ENCODE data around the gene MOB3C.
"Not testable (repeated sequence)": the region's sequence is repeated elsewhere in the genome, so short reads cannot be mapped to it uniquely, and the experiment has no call there.

MOB3C gene

GRCh38 chr1:46616277-46617107 lies at the start of gene MOB3C:
Gene MOB3C, minus strand, starts transcription at chr1:46616811. Its CDS starts 3,490 bp downstream, at chr1:46613321.
- DNase-seq (peak; percentile 47 to 61), ATAC-seq (peak; percentile 75)
- peak within 1 kb of the TSS; percentile 95 for H3K4me3 Mint-ChIP-seq
- H3K27ac Mint-ChIP-seq, result peak within 1 kb of the TSS; percentile 92 to 94
- no peaks in the 10 kb centered on the region for H3K27me3 Mint-ChIP-seq
- no peaks in the 10 kb centered on the region for H3K9me3 Mint-ChIP-seq
- peaks cover 54% of the 10 kb centered on the region for H3K4me1 Mint-ChIP-seq

GRCh38 chr1:46665983-46666382 lies 49.4 kb upstream of the MOB3C start:
- Mint-ChIP-seq H3K27ac (no peak overlapping the region), H3K27me3 (no peaks in the 10 kb centered on the region), H3K4me3 (peak overlapping the region; percentile 6 to 85), H3K9me3 (no peaks in the 10 kb centered on the region), H3K4me1 (peaks cover 16% of the 10 kb centered on the region)
- DNase-seq (no peak), ATAC-seq (no peak)

DNA sequence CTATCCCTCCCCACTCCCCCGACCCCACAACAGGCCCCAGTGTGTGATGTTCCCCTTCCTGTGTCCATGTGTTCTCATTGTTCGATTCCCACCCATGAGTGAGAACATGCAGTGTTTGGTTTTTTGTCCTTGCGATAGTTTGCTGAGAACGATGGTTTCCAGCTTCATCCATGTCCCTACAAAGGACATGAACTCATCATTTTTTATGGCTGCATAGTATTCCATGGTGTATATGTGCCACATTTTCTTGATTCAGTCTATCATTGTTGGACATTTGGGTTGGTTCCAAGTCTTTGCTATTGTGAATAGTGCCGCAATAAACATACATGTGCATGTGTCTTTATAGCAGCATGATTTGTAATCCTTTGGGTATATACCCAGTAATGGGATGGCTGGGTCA lies 46.3 kb upstream of the MOB3C start:
- H3K27me3 Mint-ChIP-seq, H3K4me3 Mint-ChIP-seq: not testable (repeated sequence)

DNA sequence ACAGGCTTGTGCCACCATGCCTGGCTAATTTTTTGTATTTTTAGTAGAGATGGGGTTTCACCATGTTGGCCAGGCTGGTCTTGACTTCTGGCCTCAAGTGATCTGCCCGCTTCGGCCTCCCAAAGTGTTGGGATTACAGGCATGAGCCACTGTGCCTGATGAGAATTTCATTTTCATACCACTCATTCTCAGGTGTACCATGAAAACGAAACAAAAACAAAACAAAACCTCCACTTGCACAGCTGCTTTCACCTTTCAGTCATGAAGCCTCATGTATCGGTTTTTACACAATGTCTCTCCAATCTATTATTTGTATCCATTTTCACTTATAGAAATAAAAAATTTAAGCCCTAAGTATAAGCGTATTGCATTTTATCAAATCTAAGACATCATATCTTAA lies 43.5 kb upstream of the MOB3C start:
- not testable (repeated sequence) for DNase-seq, H3K27me3 Mint-ChIP-seq, ATAC-seq, H3K9me3 Mint-ChIP-seq
- Mint-ChIP-seq H3K27ac (peak overlapping the region; percentile 19 to 86), H3K4me3 (peak overlapping the region in 1 of 2 donors; percentile 45), H3K4me1 (peaks cover 22% of the 10 kb centered on the region)

More for the DNA sequence above, 46.3 kb upstream of the MOB3C start:
- not testable (repeated sequence) for H3K27ac Mint-ChIP-seq, ATAC-seq, DNase-seq, H3K9me3 Mint-ChIP-seq
- H3K4me1 Mint-ChIP-seq, result peaks cover 32% of the 10 kb centered on the region

DNA sequence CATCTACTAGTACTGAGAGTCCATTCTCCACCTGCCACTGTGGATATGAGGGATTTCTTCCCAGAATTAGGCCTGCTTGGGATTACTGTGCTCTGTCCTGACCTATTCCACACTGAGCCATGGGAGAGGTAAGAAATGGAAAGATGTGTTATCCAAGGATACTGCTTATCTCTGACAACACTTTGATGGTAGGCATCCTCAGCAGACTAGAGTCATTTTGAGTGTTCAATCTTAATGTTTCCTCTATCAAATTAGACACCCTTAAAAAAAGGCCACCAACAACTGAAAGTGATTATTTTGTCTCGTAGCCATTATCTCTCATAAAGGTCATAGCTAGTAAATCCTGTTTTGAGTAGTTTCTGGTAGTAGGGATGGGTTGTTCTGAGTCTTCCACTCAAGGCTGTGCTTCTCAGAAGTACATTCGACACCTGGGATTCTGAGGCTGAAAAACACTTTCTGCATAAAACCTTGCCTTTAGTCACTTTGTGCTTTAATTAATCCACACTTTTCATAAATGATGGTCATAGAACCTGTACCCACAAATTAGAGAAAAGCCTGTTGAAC lies 42.8 kb upstream of the MOB3C start:
- no peak overlapping the region for H3K4me3 Mint-ChIP-seq
- no peaks in the 10 kb centered on the region for H3K27me3 Mint-ChIP-seq
- DNase-seq (no peak), ATAC-seq (peak; percentile 55)
- H3K9me3 Mint-ChIP-seq, result no peaks in the 10 kb centered on the region
- peak overlapping the region in 1 of 2 donors; percentile 57 for H3K27ac Mint-ChIP-seq
- H3K4me1 Mint-ChIP-seq, result peaks cover 22% of the 10 kb centered on the region

DNA sequence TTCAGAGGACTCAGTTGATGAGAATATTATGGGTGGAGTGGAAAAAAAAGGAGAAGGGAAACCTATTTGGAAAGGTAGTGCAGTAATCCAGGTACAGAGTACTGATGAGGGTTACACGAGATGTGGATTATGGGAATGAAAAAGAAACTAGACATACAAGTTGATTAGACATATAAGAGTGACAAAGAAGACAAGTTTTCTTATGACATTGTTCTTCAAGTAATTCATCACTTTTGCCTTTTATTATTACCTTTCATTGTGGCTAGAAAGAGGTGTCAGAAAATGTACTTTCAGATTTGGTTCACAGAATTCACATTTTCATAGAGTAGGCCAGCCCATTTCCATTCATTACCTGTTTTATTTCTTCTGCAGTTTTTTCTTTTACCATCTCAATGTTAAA lies 41.2 kb upstream of the MOB3C start:
- H3K4me3 Mint-ChIP-seq, result no peak overlapping the region
- H3K27ac Mint-ChIP-seq, result no peak overlapping the region
- no peaks in the 10 kb centered on the region for H3K27me3 Mint-ChIP-seq
- ATAC-seq (no peak), DNase-seq (no peak)
- H3K9me3 Mint-ChIP-seq, result no peaks in the 10 kb centered on the region
- H3K4me1 Mint-ChIP-seq, result peaks cover 28% of the 10 kb centered on the region

GRCh38 chr1:46656643-46657042 lies 40.0 kb upstream of the MOB3C start:
- Mint-ChIP-seq H3K4me3 (no peak overlapping the region), H3K4me1 (peaks cover 28% of the 10 kb centered on the region), H3K9me3 (no peaks in the 10 kb centered on the region), H3K27me3 (no peaks in the 10 kb centered on the region), H3K27ac (no peak overlapping the region)
- no peak for DNase-seq
- no peak for ATAC-seq

GRCh38 chr1:46655848-46656247 lies 39.2 kb upstream of the MOB3C start:
- H3K27ac Mint-ChIP-seq, result no peak overlapping the region

DNA sequence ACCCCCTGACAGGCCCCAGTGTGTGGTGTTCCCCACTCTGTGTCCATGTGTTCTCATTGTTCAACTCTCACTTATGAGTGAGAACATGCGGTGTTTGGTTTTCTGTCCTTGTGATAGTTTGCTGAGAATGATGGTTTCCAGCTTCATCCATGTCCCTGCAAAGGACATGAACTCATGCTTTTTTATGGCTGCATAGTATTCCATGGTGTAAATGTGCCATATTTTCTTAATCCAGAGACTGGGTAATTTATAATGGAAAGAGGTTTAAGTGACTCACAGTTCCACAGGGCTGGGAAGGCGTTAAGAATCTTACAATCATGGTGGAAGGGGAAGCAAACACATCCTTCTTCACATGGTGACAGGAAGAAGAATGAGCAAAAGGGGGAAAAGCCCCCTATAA lies 38.1 kb upstream of the MOB3C start:
- not testable (repeated sequence) for H3K4me3 Mint-ChIP-seq, DNase-seq, H3K9me3 Mint-ChIP-seq, H3K27me3 Mint-ChIP-seq, ATAC-seq
- H3K4me1 Mint-ChIP-seq, result peaks cover 19% of the 10 kb centered on the region
- H3K27ac Mint-ChIP-seq, result peak overlapping the region in 1 of 2 donors; percentile 42

More at GRCh38 chr1:46655848-46656247, 39.2 kb upstream of the MOB3C start:
- Mint-ChIP-seq H3K4me3 (no peak overlapping the region), H3K9me3 (no peaks in the 10 kb centered on the region), H3K4me1 (peaks cover 28% of the 10 kb centered on the region), H3K27me3 (no peaks in the 10 kb centered on the region)
- DNase-seq (no peak), ATAC-seq (no peak)

GRCh38 chr1:46654012-46654411 lies 37.4 kb upstream of the MOB3C start:
- Mint-ChIP-seq H3K4me1 (peaks cover 13% of the 10 kb centered on the region), H3K9me3 (no peaks in the 10 kb centered on the region), H3K27me3 (no peaks in the 10 kb centered on the region), H3K4me3 (no peak overlapping the region), H3K27ac (no peak overlapping the region)
- no peak for DNase-seq
- ATAC-seq, result no peak

GRCh38 chr1:46653405-46653958 lies 36.9 kb upstream of the MOB3C start:
- Mint-ChIP-seq H3K9me3 (no peaks in the 10 kb centered on the region), H3K4me3 (no peak overlapping the region), H3K27me3 (no peaks in the 10 kb centered on the region), H3K4me1 (peaks cover 13% of the 10 kb centered on the region), H3K27ac (no peak overlapping the region)
- no peak for DNase-seq
- ATAC-seq, result no peak

DNA sequence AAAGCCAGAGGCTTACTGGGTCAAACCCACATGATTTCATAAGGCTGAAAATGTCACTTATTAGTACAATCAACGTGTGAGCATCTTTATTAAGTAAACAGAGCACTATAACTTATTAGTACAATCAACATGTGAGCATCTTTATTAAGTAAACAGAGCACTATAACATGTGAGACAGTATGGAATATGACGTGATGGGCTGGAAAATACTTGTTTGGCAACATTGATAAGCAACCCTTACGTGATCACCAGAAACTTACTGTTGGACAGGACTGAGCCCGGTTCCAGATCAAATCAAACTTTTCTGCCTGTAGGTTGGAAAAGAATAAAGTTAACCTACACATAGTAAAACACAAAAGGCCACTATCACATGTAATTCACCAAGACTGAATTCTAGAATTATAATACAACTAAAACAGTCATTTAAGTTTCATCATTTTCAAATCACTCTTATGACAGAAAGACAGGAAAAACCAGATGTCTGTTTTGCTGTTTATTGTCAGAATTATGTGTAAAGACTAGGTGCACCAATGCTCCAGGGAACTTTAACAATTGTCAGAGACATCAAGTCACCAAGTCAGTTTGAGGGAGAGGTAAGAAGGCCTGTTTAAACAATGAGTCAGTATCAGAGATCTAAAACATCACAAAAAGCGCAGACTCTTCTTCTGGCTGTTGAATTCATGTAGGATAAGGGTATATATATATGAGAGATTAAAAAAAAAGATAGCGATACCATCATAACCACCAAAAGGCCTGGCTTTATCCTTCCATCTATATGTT lies 35.9 kb upstream of the MOB3C start:
- H3K9me3 Mint-ChIP-seq, result no peaks in the 10 kb centered on the region
- peaks cover 8% of the 10 kb centered on the region for H3K4me1 Mint-ChIP-seq
- no peak for ATAC-seq
- no peak overlapping the region for H3K4me3 Mint-ChIP-seq
- H3K27ac Mint-ChIP-seq, result no peak overlapping the region
- H3K27me3 Mint-ChIP-seq, result no peaks in the 10 kb centered on the region
- no peak for DNase-seq

DNA sequence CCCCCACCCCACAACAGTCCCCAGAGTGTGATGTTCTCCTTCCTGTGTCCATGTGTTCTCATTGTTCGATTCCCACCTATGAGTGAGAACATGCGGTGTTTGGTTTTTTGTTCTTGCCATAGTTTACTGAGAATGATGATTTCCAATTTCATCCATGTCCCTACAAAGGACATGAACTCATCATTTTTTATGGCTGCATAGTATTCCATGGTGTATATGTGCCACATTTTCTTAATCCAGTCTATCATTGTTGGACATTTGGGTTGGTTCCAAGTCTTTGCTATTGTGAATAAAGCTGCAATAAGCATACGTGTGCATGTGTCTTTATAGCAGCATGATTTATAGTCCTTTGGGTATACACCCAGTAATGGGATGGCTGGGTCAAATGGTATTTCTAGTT lies 34.5 kb upstream of the MOB3C start:
- DNase-seq, ATAC-seq, H3K9me3 Mint-ChIP-seq, H3K27ac Mint-ChIP-seq, H3K27me3 Mint-ChIP-seq, H3K4me3 Mint-ChIP-seq: not testable (repeated sequence)
- H3K4me1 Mint-ChIP-seq, result peaks cover 12% of the 10 kb centered on the region

DNA sequence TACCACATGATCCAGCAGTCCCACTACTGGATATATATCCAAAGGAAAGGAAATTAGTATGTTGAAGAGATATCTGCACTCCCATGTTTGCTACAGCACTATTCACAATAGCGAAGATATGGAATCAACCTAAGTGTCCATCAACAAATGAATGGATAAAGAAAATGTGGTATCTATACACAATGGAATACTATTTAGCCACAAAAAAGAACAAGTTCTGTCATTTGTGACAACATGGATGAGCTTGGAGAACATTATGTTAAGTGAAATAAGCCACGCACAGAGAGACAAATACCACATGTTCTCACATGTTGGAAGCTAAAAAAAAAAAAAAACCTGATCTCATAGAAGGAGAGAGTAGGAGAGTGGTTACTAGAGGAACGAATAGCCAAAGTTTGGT lies 33.9 kb upstream of the MOB3C start:
- Mint-ChIP-seq H3K27ac (no peak overlapping the region), H3K27me3 (no peaks in the 10 kb centered on the region), H3K4me1 (peaks cover 12% of the 10 kb centered on the region), H3K9me3 (no peaks in the 10 kb centered on the region), H3K4me3 (no peak overlapping the region)
- no peak for DNase-seq
- no peak for ATAC-seq

GRCh38 chr1:46649764-46650163 lies 33.2 kb upstream of the MOB3C start:
- DNase-seq, result no peak
- H3K9me3 Mint-ChIP-seq, result no peaks in the 10 kb centered on the region
- H3K4me1 Mint-ChIP-seq, result peaks cover 12% of the 10 kb centered on the region
- no peaks in the 10 kb centered on the region for H3K27me3 Mint-ChIP-seq
- ATAC-seq, result no peak
- no peak overlapping the region for H3K27ac Mint-ChIP-seq
- H3K4me3 Mint-ChIP-seq, result no peak overlapping the region
